ENCODE measurements around the gene SEC14L2.

SEC14L2 gene

DNA sequence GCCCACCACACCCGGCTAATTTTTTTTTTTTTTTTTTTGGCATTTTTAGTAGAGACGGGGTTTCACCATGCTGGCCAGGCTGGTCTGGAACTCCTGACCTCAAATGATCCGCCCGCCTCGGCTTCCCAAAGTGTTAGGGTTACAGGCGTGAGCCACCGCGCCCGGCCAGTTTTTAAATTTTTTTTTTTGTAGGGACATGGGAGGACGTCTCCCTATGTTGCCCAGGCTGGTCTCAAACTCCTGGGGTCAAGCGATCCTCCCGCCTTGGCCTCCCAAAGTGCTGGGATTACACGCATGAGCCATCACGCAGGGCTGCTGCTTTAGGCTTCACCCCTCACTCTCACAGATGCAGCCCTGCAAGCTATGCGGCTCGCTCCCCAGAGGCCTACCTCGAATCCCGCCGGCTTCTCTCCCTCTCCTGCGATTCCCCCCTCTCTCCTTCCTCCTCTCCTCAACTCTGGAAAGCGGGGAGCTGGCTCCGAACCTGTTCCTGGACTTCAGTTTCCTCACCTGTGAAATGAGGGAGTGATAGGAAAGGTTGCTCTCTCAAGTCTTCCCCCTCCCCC, 39.1 kb upstream of the SEC14L2 start:
- no peak for DNase-seq (ENCODE audit: insufficient read length, low spot score)
- no peak for FAIRE-seq
- TF ChIP-seq POLR2A (IDR thresholded peaks at IDR 0.05; ENCODE audit: low read depth, low read length), result no peak
- TF ChIP-seq POU2F2 (IDR thresholded peaks at IDR 0.05; ENCODE audit: low read depth, low read length), result no peak
- no peak for TF ChIP-seq SPI1 (IDR thresholded peaks at IDR 0.05; ENCODE audit: low read depth, low read length)
- no peak for TF ChIP-seq TAF1 (IDR thresholded peaks at IDR 0.05; ENCODE audit: low read depth, low read length)
- no peak for TF ChIP-seq POLR2AphosphoS5 (IDR thresholded peaks at IDR 0.05; ENCODE audit: low read depth, low read length)
- TF ChIP-seq PAX5 (IDR thresholded peaks at IDR 0.05; ENCODE audit: insufficient read depth, low read length, severe bottlenecking), result no peak

DNA sequence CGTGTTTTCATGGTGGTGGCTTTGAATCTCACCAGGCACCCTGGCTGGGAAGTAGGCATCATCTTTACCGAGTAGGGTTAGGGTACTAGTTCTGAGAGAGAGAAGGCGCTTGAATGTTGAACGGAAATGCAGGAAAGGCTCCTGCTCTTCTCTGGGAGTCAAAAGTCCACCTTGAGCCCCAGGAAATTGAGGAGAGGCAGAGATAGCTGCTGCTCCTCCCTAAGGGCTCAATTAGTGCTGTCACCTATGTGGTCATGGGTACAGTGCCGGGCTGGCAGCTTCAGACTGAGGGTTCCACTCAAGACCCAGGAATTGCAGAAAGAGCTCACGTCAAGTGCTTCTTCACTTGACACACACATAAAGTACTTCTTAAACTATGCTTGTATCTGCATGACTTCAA, 38.3 kb upstream of the SEC14L2 start:
- TF ChIP-seq SPI1 (IDR thresholded peaks at IDR 0.05; ENCODE audit: low read depth, low read length) (no peak), TAF1 (IDR thresholded peaks at IDR 0.05; ENCODE audit: low read depth, low read length) (no peak), POLR2AphosphoS5 (IDR thresholded peaks at IDR 0.05; ENCODE audit: low read depth, low read length) (no peak), POU2F2 (IDR thresholded peaks at IDR 0.05; ENCODE audit: low read depth, low read length) (no peak), POLR2A (IDR thresholded peaks at IDR 0.05; ENCODE audit: low read depth, low read length) (no peak), PAX5 (IDR thresholded peaks at IDR 0.05; ENCODE audit: insufficient read depth, low read length, severe bottlenecking) (no peak)
- FAIRE-seq (no peak), DNase-seq (ENCODE audit: insufficient read length, low spot score) (no peak)

DNA sequence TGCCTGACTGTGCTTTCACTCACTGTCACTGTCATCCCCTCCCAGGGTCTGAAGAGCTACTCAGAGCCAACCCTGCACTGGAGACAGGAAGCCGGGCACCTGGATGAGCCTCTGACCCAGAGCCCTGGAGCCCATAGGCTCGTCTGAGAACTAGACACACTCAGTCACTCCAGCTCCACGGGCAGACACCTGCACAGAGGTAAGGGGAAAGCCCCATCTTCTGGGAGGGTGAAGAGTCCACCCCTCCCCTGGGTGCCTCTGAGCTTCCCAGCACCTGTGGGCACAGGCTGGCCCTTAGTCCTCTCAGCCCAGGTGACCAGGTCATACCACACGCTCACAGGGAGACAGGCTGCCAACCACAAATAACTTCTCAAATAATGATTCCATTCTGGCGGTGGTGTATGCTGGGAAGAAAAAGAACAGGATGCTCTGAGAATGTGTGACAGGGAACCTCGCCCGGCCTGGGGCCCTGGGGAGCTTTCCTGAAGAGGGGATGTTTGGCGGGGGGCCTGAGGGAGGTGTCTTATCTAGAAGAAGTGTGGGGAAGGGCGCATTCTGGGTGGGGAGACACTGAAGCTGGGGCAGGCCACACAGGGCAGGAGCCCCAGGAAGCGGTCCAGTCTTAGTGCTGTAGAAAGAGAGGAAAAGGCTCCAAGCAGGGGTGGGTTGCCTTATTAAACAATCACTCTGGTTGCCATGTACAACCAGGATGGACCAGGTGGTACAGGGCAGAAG, 34.7 kb upstream of the SEC14L2 start:
- DNase-seq (ENCODE audit: insufficient read length, low spot score) (no peak), FAIRE-seq (no peak)
- TF ChIP-seq POLR2AphosphoS5 (IDR thresholded peaks at IDR 0.05; ENCODE audit: low read depth, low read length) (no peak), POU2F2 (IDR thresholded peaks at IDR 0.05; ENCODE audit: low read depth, low read length) (no peak), TAF1 (IDR thresholded peaks at IDR 0.05; ENCODE audit: low read depth, low read length) (no peak), POLR2A (IDR thresholded peaks at IDR 0.05; ENCODE audit: low read depth, low read length) (no peak), SPI1 (IDR thresholded peaks at IDR 0.05; ENCODE audit: low read depth, low read length) (no peak), PAX5 (IDR thresholded peaks at IDR 0.05; ENCODE audit: insufficient read depth, low read length, severe bottlenecking) (no peak)

DNA sequence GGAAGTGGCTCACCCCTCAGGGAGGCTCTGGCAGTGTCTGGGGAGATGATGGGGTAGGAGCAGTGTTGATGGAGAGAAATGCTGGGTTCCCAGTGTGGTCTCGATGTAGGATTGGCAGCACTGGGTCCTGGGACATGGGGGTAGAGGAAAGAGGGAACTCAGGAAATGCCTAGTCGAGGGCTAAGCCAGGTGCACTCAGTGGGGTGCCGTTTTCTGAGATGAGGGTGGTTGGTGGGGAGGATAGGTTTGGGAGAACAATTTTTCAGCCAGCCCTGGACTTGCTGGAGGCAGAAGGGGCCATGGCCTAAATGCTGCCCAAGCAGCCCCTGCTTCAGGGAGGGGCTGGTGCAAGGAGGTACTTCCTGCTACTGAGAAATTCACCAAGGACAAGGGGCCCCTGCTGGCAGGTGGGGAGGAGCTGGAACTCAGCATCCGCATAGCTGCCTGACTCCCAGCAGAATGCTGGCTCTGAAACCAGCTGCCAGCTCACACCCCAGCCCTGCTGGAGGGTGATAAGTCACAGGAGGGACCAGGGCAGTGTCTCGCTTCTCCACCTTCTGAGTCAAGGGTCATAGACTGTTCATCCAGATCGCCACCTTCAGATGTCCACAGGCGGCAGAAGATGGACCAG, 34.1 kb upstream of the SEC14L2 start:
- DNase-seq (ENCODE audit: insufficient read length, low spot score) (no peak), FAIRE-seq (no peak)

DNA sequence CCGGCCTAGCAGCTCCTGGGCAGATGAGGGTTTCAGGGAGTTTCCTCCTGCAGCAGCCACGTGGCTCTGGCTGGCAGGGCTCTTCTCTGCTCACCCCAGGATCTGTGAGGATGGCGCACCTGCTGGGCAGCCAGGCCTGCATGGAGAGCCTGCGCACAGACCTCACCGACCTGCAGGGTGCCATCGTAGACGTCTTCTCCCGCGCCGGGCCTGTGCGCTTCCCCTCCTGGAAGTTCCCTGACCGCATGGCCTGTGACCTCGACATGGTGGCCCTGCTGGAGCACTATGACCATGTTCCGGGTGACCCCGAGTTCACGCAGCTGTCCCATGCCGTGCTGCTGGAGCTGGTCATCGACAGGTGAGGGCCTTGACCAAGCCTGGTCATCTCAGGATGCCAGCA, 30.9 kb upstream of the SEC14L2 start:
- DNase-seq (ENCODE audit: insufficient read length, low spot score), result no peak
- no peak for TF ChIP-seq TAF1 (IDR thresholded peaks at IDR 0.05; ENCODE audit: low read depth, low read length)
- no peak for TF ChIP-seq POLR2A (IDR thresholded peaks at IDR 0.05; ENCODE audit: low read depth, low read length)
- TF ChIP-seq PAX5 (IDR thresholded peaks at IDR 0.05; ENCODE audit: insufficient read depth, low read length, severe bottlenecking), result no peak
- TF ChIP-seq SPI1 (IDR thresholded peaks at IDR 0.05; ENCODE audit: low read depth, low read length), result no peak
- TF ChIP-seq POLR2AphosphoS5 (IDR thresholded peaks at IDR 0.05; ENCODE audit: low read depth, low read length), result no peak
- TF ChIP-seq POU2F2 (IDR thresholded peaks at IDR 0.05; ENCODE audit: low read depth, low read length), result no peak
- no peak for FAIRE-seq

More for the DNA sequence above, 34.1 kb upstream of the SEC14L2 start:
- TF ChIP-seq POLR2A (IDR thresholded peaks at IDR 0.05; ENCODE audit: low read depth, low read length), result no peak
- no peak for TF ChIP-seq PAX5 (IDR thresholded peaks at IDR 0.05; ENCODE audit: insufficient read depth, low read length, severe bottlenecking)
- TF ChIP-seq POLR2AphosphoS5 (IDR thresholded peaks at IDR 0.05; ENCODE audit: low read depth, low read length), result no peak
- no peak for TF ChIP-seq POU2F2 (IDR thresholded peaks at IDR 0.05; ENCODE audit: low read depth, low read length)
- TF ChIP-seq TAF1 (IDR thresholded peaks at IDR 0.05; ENCODE audit: low read depth, low read length), result no peak
- TF ChIP-seq SPI1 (IDR thresholded peaks at IDR 0.05; ENCODE audit: low read depth, low read length), result no peak

DNA sequence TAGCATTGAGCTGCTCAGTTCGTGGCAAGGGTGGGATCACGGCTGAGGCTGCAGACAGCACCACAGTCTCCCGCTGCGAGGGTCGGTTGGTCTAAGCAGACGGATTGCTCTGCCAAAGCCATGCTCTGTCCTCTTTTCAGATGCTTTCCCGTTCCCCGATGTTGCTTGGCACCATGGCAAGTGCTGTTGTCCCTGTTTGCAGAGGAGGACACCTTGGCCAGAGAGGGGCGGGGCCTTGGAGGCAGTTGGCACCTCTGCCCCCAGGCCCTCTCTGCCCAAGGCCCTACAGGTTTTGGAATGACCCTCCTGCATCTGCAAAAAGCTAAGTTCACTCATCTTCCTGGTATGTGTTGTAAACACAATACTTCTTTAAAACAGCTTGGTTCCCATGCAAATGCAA, 28.4 kb upstream of the SEC14L2 start:
- no peak for FAIRE-seq
- no peak for DNase-seq (ENCODE audit: insufficient read length, low spot score)
- TF ChIP-seq POLR2AphosphoS5 (IDR thresholded peaks at IDR 0.05; ENCODE audit: low read depth, low read length), result no peak
- no peak for TF ChIP-seq SPI1 (IDR thresholded peaks at IDR 0.05; ENCODE audit: low read depth, low read length)
- no peak for TF ChIP-seq POU2F2 (IDR thresholded peaks at IDR 0.05; ENCODE audit: low read depth, low read length)
- no peak for TF ChIP-seq POLR2A (IDR thresholded peaks at IDR 0.05; ENCODE audit: low read depth, low read length)
- no peak for TF ChIP-seq TAF1 (IDR thresholded peaks at IDR 0.05; ENCODE audit: low read depth, low read length)
- TF ChIP-seq PAX5 (IDR thresholded peaks at IDR 0.05; ENCODE audit: insufficient read depth, low read length, severe bottlenecking), result no peak

DNA sequence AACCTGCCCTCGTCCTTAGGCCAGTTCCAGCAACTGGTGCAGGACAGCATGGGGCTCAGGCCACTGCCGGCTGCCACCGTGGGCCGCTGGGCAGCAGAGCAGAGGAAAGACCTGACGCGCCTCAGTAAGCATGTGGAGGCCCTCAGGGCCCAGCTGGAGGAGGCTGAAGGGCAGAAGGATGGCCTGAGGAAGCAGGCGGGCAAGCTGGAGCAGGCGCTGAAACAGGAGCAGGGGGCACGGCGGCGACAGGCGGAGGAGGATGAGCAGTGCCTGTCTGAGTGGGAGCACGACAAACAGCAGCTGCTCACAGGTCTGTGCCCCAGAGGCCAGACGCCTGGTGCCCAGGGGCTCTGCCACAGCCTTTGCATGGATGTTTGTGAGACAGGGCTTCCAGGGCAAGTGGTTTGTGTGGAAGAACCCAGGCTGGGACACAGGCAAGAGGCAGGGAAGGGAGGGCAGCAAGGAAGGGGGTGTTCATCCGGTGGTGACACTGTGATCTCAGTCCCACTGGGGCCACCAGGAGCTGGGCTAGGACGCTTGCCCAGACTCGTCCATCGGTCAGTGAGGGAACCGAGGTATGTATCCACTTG, 26.1 kb upstream of the SEC14L2 start:
- FAIRE-seq, result no peak
- no peak for DNase-seq (ENCODE audit: insufficient read length, low spot score)
- TF ChIP-seq POLR2A (IDR thresholded peaks at IDR 0.05; ENCODE audit: low read depth, low read length) (no peak), TAF1 (IDR thresholded peaks at IDR 0.05; ENCODE audit: low read depth, low read length) (no peak), POLR2AphosphoS5 (IDR thresholded peaks at IDR 0.05; ENCODE audit: low read depth, low read length) (no peak), SPI1 (IDR thresholded peaks at IDR 0.05; ENCODE audit: low read depth, low read length) (no peak), PAX5 (IDR thresholded peaks at IDR 0.05; ENCODE audit: insufficient read depth, low read length, severe bottlenecking) (no peak), POU2F2 (IDR thresholded peaks at IDR 0.05; ENCODE audit: low read depth, low read length) (no peak)

DNA sequence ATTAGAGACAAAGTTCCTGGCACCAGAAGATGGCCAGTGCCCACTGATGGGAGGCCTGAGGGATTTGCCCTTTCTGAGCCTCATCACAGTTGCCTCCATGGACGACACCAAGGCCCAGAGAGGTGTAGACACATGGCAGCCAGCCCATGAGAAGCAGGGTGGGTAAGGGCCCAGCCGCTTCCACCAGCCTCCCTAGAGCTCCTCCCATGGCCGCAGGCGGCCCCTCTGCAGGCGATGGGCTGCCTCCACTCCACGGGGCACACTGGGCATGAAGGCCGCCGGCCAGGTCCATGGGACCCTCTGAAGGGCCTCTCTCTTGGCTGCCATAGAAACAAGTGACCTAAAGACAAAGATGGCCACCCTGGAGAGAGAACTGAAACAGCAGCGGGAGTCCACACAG, 25.5 kb upstream of the SEC14L2 start:
- TF ChIP-seq POLR2A (IDR thresholded peaks at IDR 0.05; ENCODE audit: low read depth, low read length) (no peak), TAF1 (IDR thresholded peaks at IDR 0.05; ENCODE audit: low read depth, low read length) (no peak), POU2F2 (IDR thresholded peaks at IDR 0.05; ENCODE audit: low read depth, low read length) (no peak), POLR2AphosphoS5 (IDR thresholded peaks at IDR 0.05; ENCODE audit: low read depth, low read length) (no peak), SPI1 (IDR thresholded peaks at IDR 0.05; ENCODE audit: low read depth, low read length) (no peak), PAX5 (IDR thresholded peaks at IDR 0.05; ENCODE audit: insufficient read depth, low read length, severe bottlenecking) (no peak)
- DNase-seq (ENCODE audit: insufficient read length, low spot score) (no peak), FAIRE-seq (no peak)

DNA sequence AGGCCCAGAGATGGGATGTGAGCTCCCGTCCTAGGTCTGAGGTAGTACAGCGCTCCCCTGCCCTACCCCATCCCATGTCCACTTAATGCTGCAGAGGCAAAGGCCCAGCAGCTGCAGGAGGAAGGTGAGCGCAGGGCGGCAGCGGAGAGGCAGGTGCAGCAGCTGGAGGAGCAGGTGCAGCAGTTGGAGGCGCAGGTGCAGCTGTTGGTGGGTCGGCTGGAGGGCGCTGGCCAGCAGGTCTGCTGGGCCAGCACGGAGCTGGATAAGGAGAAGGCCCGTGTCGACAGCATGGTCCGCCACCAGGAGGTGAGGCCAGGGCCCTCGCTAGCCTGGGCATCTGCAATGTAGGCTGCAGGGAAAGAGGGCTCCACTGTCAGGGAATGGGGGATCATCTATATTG, 24.8 kb upstream of the SEC14L2 start:
- FAIRE-seq (no peak), DNase-seq (ENCODE audit: insufficient read length, low spot score) (no peak)
- no peak for TF ChIP-seq TAF1 (IDR thresholded peaks at IDR 0.05; ENCODE audit: low read depth, low read length)
- TF ChIP-seq POLR2A (IDR thresholded peaks at IDR 0.05; ENCODE audit: low read depth, low read length), result no peak
- TF ChIP-seq SPI1 (IDR thresholded peaks at IDR 0.05; ENCODE audit: low read depth, low read length), result no peak
- no peak for TF ChIP-seq POU2F2 (IDR thresholded peaks at IDR 0.05; ENCODE audit: low read depth, low read length)
- no peak for TF ChIP-seq POLR2AphosphoS5 (IDR thresholded peaks at IDR 0.05; ENCODE audit: low read depth, low read length)
- no peak for TF ChIP-seq PAX5 (IDR thresholded peaks at IDR 0.05; ENCODE audit: insufficient read depth, low read length, severe bottlenecking)

Data from GM12891 (cell line).